SU-DHL-6 (cell line): ENCODE data around the gene FAM107A.

Source experiments
- CTCF ChIP-seq: fragments of 200-600 bp; sonication (generic); IDR thresholded peaks from one replicate; pipeline ENCODE4 v1.5.1; 2017; ENCODE audit warnings: antibody characterized with exemption, mild to moderate bottlenecking, low read length, moderate library complexity; ENCODE audit not compliant: insufficient read depth, poor library complexity, severe bottlenecking
- EZH2phosphoT487 ChIP-seq: fragments of 200-600 bp; sonication (generic), shearing (Covaris generic); conservative IDR thresholded peaks from 2 replicates; pipeline ENCODE4 v1.6.1; 2018; ENCODE audit warnings: mild to moderate bottlenecking, antibody characterized with exemption, low read length, moderate library complexity, mixed read lengths

GRCh38 chr3:58531555-58531954 is 45.6 kb downstream of the FAM107A start:
- TF ChIP-seq CTCF (no peak), EZH2phosphoT487 (no peak)
